HepG2 (cell line): ENCODE data around the gene SNX24.

Experiments used
- AGO2 ChIP-seq: fragments of 200-400 bp; formaldehyde crosslinking; optimal IDR thresholded peaks from 2 replicates; pipeline ENCODE3; 2017; ENCODE audit warnings: mild to moderate bottlenecking, low read depth, low read length, moderate library complexity
- CTCF ChIP-seq: sonication (generic); formaldehyde crosslinking; IDR thresholded peaks from 2 replicates; pipeline ENCODE4 v1.5.0; 2020; ENCODE audit warnings: mild to moderate bottlenecking, missing genetic modification reagents, moderate library complexity
- ETS1 ChIP-seq: sonication (generic); formaldehyde crosslinking; IDR thresholded peaks from 2 replicates; pipeline ENCODE4 v1.4.0; 2020; ENCODE audit warnings: missing genetic modification reagents
- FOXA1 ChIP-seq, 2 experiments: fragments of 450-650 bp in 1 of 2; sonication (generic) in 1 of 2; formaldehyde crosslinking in 1 of 2; IDR thresholded peaks; 2 replicates each; pipeline versions ENCODE4 v1.4.0 to v1.6.1; 2016 to 2020; ENCODE audit warnings: missing genetic modification reagents in 1 of 2
- HMG20A ChIP-seq: IDR thresholded peaks from 2 replicates; pipeline ENCODE4 v1.6.1; 2016; ENCODE audit warnings: borderline replicate concordance
- KLF9 ChIP-seq: IDR thresholded peaks from 2 replicates; pipeline ENCODE4 v1.6.1; 2016; ENCODE audit warnings: low read depth
- ZNF225 ChIP-seq: sonication (generic); formaldehyde crosslinking; IDR thresholded peaks from 2 replicates; pipeline ENCODE4 v1.4.0; 2020; ENCODE audit warnings: mild to moderate bottlenecking, missing genetic modification reagents
- ZNF274 ChIP-seq: sonication (generic); formaldehyde crosslinking; IDR thresholded peaks from 2 replicates; pipeline ENCODE4 v1.5.1; 2020; ENCODE audit warnings: mild to moderate bottlenecking, missing genetic modification reagents
- ZNF468 ChIP-seq: sonication (generic); formaldehyde crosslinking; IDR thresholded peaks from 2 replicates; pipeline ENCODE4 v1.8.0; 2022; ENCODE audit warnings: mild to moderate bottlenecking, moderate library complexity, missing genetic modification reagents
- ZNF556 ChIP-seq: sonication (generic); formaldehyde crosslinking; IDR thresholded peaks from 2 replicates; pipeline ENCODE4 v1.4.0; 2020; ENCODE audit warnings: mild to moderate bottlenecking, missing genetic modification reagents, borderline replicate concordance
- ZNF652 ChIP-seq: IDR thresholded peaks from 2 replicates; pipeline ENCODE4 v1.6.1; 2016; ENCODE audit warnings: low read depth, borderline replicate concordance
- TF ChIP-seq, protein P1 (sequence below), 2 experiments: sonication (generic) in 1 of 2; formaldehyde crosslinking in 1 of 2; IDR thresholded peaks; 2 replicates each; pipeline versions ENCODE4 v1.4.0 to v1.6.1; 2016 to 2020; ENCODE audit warnings: borderline replicate concordance in 1 of 2, low read depth in 1 of 2, mild to moderate bottlenecking in 1 of 2, missing genetic modification reagents in 1 of 2

- TF ChIP-seq KLF9 (CRISPR knock-in tag) (no peak), ZNF652 (no peak), ZNF274 (CRISPR knock-in tag) (no peak), ZNF556 (CRISPR knock-in tag) (no peak), CTCF (CRISPR knock-in tag) (no peak), FOXA1 (IDR thresholded peaks at IDR 0.05) (no peak), FOXA1 (CRISPR knock-in tag; IDR thresholded peaks at IDR 0.05) (no peak), ZNF225 (no peak), ZNF468 (CRISPR knock-in tag) (no peak), ETS1 (CRISPR knock-in tag) (no peak), AGO2 (no peak), HMG20A (CRISPR knock-in tag) (no peak)
- TF ChIP-seq, protein P1, sequence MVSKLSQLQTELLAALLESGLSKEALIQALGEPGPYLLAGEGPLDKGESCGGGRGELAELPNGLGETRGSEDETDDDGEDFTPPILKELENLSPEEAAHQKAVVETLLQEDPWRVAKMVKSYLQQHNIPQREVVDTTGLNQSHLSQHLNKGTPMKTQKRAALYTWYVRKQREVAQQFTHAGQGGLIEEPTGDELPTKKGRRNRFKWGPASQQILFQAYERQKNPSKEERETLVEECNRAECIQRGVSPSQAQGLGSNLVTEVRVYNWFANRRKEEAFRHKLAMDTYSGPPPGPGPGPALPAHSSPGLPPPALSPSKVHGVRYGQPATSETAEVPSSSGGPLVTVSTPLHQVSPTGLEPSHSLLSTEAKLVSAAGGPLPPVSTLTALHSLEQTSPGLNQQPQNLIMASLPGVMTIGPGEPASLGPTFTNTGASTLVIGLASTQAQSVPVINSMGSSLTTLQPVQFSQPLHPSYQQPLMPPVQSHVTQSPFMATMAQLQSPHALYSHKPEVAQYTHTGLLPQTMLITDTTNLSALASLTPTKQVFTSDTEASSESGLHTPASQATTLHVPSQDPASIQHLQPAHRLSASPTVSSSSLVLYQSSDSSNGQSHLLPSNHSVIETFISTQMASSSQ (IDR thresholded peaks at IDR 0.05; ENCODE audit: low read depth) = no peak
- TF ChIP-seq, protein P1 (CRISPR knock-in tag; IDR thresholded peaks at IDR 0.05; ENCODE audit: borderline replicate concordance) = no peak
These were observed 83.6 kb downstream of the SNX24 start for GRCh38 chr5:122929001-122929400.
